ENCODE data around the gene FAM222A.

Gene FAM222A

GRCh38 chr12:109723311-109723881, 9.8 kb downstream of the FAM222A start:
- TF ChIP-seq CTCF (IDR thresholded peaks at IDR 0.05; ENCODE audit: extremely low read depth, missing control alignments) = no peak
- no peak for DNase-seq (ENCODE audit: low spot score)

GRCh38 chr12:109724321-109724892, 10.8 kb downstream of the FAM222A start:
- DNase-seq (ENCODE audit: low spot score) = no peak
- TF ChIP-seq CTCF (IDR thresholded peaks at IDR 0.05; ENCODE audit: extremely low read depth, missing control alignments) = no peak

GRCh38 chr12:109725321-109726105, 11.9 kb downstream of the FAM222A start:
- no peak for TF ChIP-seq CTCF (IDR thresholded peaks at IDR 0.05; ENCODE audit: extremely low read depth, missing control alignments)
- no peak for DNase-seq (ENCODE audit: low spot score)

GRCh38 chr12:109726106-109726497, 12.5 kb downstream of the FAM222A start:
- no peak for DNase-seq (ENCODE audit: low spot score)
- no peak for TF ChIP-seq CTCF (IDR thresholded peaks at IDR 0.05; ENCODE audit: extremely low read depth, missing control alignments)

- no peak for TF ChIP-seq CTCF (IDR thresholded peaks at IDR 0.05; ENCODE audit: extremely low read depth, missing control alignments)
- no peak for DNase-seq (ENCODE audit: low spot score)
Measured at GRCh38 chr12:109726511-109727038, 12.9 kb downstream of the FAM222A start.

- DNase-seq (ENCODE audit: low spot score) = no peak
- TF ChIP-seq CTCF (IDR thresholded peaks at IDR 0.05; ENCODE audit: extremely low read depth, missing control alignments) = no peak
Measured at GRCh38 chr12:109727039-109727723, 13.6 kb downstream of the FAM222A start.

Measured in GM20000 (cell line).